Smooth muscle cell (in vitro differentiated cells): ENCODE measurements around the gene IL23R. TPM values are rescaled to one million over a fixed set of nuclear protein-coding genes. Genes with fewer than 3 reads are reported as not detected.
A peak's percentile ranks its signal among the peaks of the same experiment; 100 is the strongest.

Source experiments
- DNase-seq: peaks from one replicate; lab custom pipeline; 2025; ENCODE audit not compliant: unreplicated experiment; lab: John Stamatoyannopoulos, UW
- H2AFZ ChIP-seq: fragments of 200-600 bp; sonication (generic); 2 replicates; pipeline ENCODE4 v1.6.0; 2016; ENCODE audit warnings: antibody characterized with exemption, low read depth, mild to moderate bottlenecking
- H3F3A ChIP-seq: fragments of 200-600 bp; sonication (generic); 2 replicates; pipeline ENCODE4 v1.6.0; 2017; ENCODE audit warnings: antibody characterized with exemption, low read depth
- H3K27ac ChIP-seq: fragments of 200-600 bp; sonication (generic); 2 replicates; pipeline ENCODE4 v1.5.1; 2016; ENCODE audit warnings: low read depth, mild to moderate bottlenecking
- H3K27me3 ChIP-seq: fragments of 200-600 bp; sonication (generic); 2 replicates; pipeline ENCODE4 v1.6.1; 2016; ENCODE audit warnings: low read depth, mild to moderate bottlenecking
- H3K36me3 ChIP-seq: fragments of 200-600 bp; sonication (generic); 2 replicates; pipeline ENCODE4 v1.5.1; 2016; ENCODE audit warnings: low read depth
- H3K4me1 ChIP-seq: fragments of 200-600 bp; sonication (generic); 2 replicates; pipeline ENCODE4 v1.5.1; 2016; ENCODE audit warnings: low read depth
- H3K4me2 ChIP-seq: fragments of 200-600 bp; sonication (generic); 2 replicates; pipeline ENCODE4 v1.6.0; 2016; ENCODE audit warnings: mild to moderate bottlenecking
- H3K4me3 ChIP-seq: fragments of 200-600 bp; sonication (generic); 2 replicates; pipeline ENCODE4 v1.5.1; 2016; ENCODE audit warnings: mild to moderate bottlenecking
- H3K79me2 ChIP-seq: fragments of 200-600 bp; sonication (generic); 2 replicates; pipeline ENCODE4 v1.6.0; 2016; ENCODE audit warnings: low read depth, mild to moderate bottlenecking
- H3K9ac ChIP-seq: fragments of 200-600 bp; sonication (generic); 2 replicates; pipeline ENCODE4 v1.6.0; 2016; ENCODE audit warnings: low read depth
- H3K9me3 ChIP-seq: fragments of 200-600 bp; sonication (generic); replicated peaks from 2 replicates; pipeline ENCODE4 v1.5.1; 2016; ENCODE audit warnings: low read depth
- H4K20me1 ChIP-seq: fragments of 200-600 bp; sonication (generic); 2 replicates; pipeline ENCODE4 v1.6.0; 2016; ENCODE audit warnings: low read depth
- CTCF ChIP-seq: fragments of 200-600 bp; sonication (generic); IDR thresholded peaks from 2 replicates; pipeline ENCODE4 v1.5.1; 2017; ENCODE audit warnings: borderline replicate concordance, mild to moderate bottlenecking, antibody characterized with exemption; ENCODE audit not compliant: insufficient read depth, poor library complexity, severe bottlenecking
- WGBS: methylation state at CpG from one replicate; pipeline ENCODE4 v1.1.7; 2016; ENCODE audit warnings: low lambda C conversion rate; 5-methylcytosine and 5-hydroxymethylcytosine counted together
- polyA plus RNA-seq: library from polyadenylated mRNA; unstranded; fragments of >200 nt; fragmentation: Nextera tagmentation; extraction: Ambion mirVana; gene quantifications from 2 replicates; pipeline ENCODE4 v1.2.1, GENCODE V29; 2016
- total RNA-seq: library from RNA; depleted of rRNA; stranded (reverse); fragments of >200 nt; gene quantifications from 2 replicates; pipeline ENCODE4 v1.2.3, GENCODE V29; 2014

IL23R gene
- total and polyA plus RNA-seq, 2 experiments from 2014 or later = not detected

DNA sequence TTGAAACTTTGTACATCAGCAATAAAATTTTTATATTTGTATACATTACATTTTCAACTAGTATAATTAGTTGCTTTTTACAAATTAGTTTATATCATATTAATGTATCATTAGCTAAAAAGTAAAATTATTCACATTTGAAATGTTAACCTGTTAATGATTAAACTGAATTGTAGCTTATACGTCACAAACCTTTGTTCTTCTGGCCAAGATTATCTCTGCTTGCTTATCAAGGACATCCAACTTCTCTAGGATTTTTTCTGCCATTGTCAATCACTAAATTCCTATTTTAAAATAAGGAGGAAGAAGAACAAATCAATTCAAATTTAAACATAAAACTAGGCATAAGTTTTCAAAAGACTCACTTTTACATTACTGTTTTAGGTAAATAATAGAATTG, 39.3 kb upstream of the IL23R start:
- WGBS = 94% methylated on average over 1 of the region's 1 CpG
- Histone ChIP-seq H3K27me3 (no peaks in the 10 kb centered on the region), H3K27ac (no peak overlapping the region), H3K9me3 (no peaks in the 10 kb centered on the region), H4K20me1 (no peaks in the 10 kb centered on the region), H2AFZ (no peak overlapping the region), H3K4me3 (no peak overlapping the region), H3K4me1 (no peaks in the 10 kb centered on the region), H3K4me2 (no peak overlapping the region), H3K36me3 (no peaks in the 10 kb centered on the region), H3F3A (no peaks in the 10 kb centered on the region), H3K9ac (no peak overlapping the region), H3K79me2 (no peaks in the 10 kb centered on the region)
- DNase-seq = no peak
- no peak for TF ChIP-seq CTCF

DNA sequence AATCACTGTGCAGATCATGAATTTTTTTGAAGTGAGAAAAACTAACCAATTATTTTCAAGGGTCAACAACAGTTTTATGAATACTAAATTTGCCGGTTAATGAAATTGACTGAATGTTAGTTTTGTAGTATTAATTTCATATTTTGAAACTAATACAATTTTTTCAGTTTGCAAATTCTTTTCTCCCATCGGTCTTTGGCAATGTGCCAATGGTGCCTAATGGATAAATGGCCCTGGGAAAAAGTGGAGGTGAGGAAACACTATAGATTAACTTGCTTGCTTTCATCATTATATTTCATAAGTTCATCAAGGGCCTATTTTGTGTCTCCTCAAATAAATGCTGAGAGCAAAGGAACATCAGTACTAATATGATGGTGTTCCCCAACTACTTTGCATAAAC, 35.6 kb upstream of the IL23R start:
- DNase-seq = no peak
- Histone ChIP-seq H3K4me2 (no peak overlapping the region), H3K79me2 (no peaks in the 10 kb centered on the region), H3K27ac (no peak overlapping the region), H3K4me3 (no peak overlapping the region), H3K27me3 (no peaks in the 10 kb centered on the region), H3F3A (no peaks in the 10 kb centered on the region), H3K9ac (no peak overlapping the region), H3K4me1 (peaks cover 5% of the 10 kb centered on the region), H2AFZ (no peak overlapping the region), H3K9me3 (no peaks in the 10 kb centered on the region), H3K36me3 (no peaks in the 10 kb centered on the region), H4K20me1 (no peaks in the 10 kb centered on the region)
- 88% methylated on average over 2 of the region's 2 CpGs for WGBS
- TF ChIP-seq CTCF = no peak

- no peak for TF ChIP-seq CTCF
- Histone ChIP-seq H2AFZ (peak overlapping the region; percentile 87), H3K9ac (no peak overlapping the region), H3K4me3 (no peak overlapping the region), H3K36me3 (no peaks in the 10 kb centered on the region), H3K79me2 (no peaks in the 10 kb centered on the region), H3K9me3 (no peaks in the 10 kb centered on the region), H3F3A (no peaks in the 10 kb centered on the region), H4K20me1 (no peaks in the 10 kb centered on the region), H3K4me1 (peaks cover 5% of the 10 kb centered on the region), H3K27ac (peak overlapping the region; percentile 43), H3K27me3 (no peaks in the 10 kb centered on the region), H3K4me2 (peak overlapping the region; percentile 17)
- DNase-seq = no peak
- 39% methylated on average over 2 of the region's 2 CpGs for WGBS
These were observed 33.1 kb upstream of the IL23R start for GRCh38 chr1:67133177-67133576.

DNA sequence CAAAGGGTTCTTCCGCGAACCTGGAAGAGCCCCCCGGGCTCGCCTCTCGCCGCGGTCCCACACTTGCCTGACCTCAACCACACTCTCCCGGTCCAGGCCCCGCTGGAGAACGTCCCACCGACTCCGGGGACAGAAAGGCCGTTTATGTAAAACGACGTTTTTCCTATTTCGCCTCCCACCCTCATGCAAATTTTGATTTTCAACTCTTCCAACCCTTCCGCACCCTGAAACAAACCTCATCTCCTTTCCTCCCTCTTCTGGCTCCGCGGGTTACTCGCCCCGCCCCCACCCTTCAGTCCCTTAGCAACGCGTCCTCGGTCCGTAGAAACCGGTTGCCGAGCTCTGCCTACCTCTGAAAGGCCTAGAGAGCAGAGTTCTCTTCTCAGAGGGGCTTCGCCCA, 31.6 kb upstream of the IL23R start, which contains the start of gene C1orf141:
C1orf141 (minus strand) TSS at position 276 of the 400 bp plus-strand sequence. CDS start 7,730 bp downstream, outside the sequence.
- DNase-seq = no peak
- Histone ChIP-seq H2AFZ (peak within 1 kb of the TSS; percentile 87), H3K79me2 (no peaks in the 10 kb centered on the region), H3F3A (no peaks in the 10 kb centered on the region), H3K27me3 (no peaks in the 10 kb centered on the region), H3K4me1 (peaks cover 5% of the 10 kb centered on the region), H4K20me1 (no peaks in the 10 kb centered on the region), H3K4me3 (peak within 1 kb of the TSS; percentile 28), H3K27ac (peak within 1 kb of the TSS; percentile 36), H3K9me3 (no peaks in the 10 kb centered on the region), H3K4me2 (peak within 1 kb of the TSS; percentile 71), H3K9ac (no peak within 1 kb of the TSS), H3K36me3 (no peaks in the 10 kb centered on the region)
- WGBS = 37% methylated on average over 28 of the region's 28 CpGs
- no peak for TF ChIP-seq CTCF
